ENCODE data around the gene PROS1.

DNA sequence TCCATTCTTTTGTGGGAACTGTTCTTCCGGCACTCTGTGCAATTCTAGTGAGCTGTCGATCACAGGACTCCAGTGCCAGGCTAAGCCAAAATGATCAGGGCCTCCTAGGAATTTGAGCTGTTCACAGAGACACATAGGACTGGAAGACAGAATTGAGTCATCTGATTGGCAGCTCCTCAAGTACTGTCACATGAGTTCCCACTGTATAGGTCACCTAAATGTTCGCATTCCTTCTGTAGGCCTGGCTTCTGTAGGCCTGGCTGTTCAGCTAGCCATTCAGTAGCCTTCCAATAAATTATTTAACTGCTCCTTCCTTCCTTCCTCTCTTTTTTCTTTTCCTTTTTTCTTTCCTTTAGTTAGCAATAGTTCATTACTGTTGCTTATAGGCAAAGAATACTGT lies 4.3 kb downstream of the PROS1 start:
- TF ChIP-seq, protein P1, sequence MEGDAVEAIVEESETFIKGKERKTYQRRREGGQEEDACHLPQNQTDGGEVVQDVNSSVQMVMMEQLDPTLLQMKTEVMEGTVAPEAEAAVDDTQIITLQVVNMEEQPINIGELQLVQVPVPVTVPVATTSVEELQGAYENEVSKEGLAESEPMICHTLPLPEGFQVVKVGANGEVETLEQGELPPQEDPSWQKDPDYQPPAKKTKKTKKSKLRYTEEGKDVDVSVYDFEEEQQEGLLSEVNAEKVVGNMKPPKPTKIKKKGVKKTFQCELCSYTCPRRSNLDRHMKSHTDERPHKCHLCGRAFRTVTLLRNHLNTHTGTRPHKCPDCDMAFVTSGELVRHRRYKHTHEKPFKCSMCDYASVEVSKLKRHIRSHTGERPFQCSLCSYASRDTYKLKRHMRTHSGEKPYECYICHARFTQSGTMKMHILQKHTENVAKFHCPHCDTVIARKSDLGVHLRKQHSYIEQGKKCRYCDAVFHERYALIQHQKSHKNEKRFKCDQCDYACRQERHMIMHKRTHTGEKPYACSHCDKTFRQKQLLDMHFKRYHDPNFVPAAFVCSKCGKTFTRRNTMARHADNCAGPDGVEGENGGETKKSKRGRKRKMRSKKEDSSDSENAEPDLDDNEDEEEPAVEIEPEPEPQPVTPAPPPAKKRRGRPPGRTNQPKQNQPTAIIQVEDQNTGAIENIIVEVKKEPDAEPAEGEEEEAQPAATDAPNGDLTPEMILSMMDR (conservative IDR thresholded peaks at IDR 0.05; ENCODE audit: low read depth, low read length), result no peak
- no peak for TF ChIP-seq EZH2phosphoT487 (IDR thresholded peaks at IDR 0.05; ENCODE audit: borderline replicate concordance, low read length)
